ENCODE data around the gene LCE2D.
"Not testable (repeated sequence)": the region's sequence is repeated elsewhere in the genome, so short reads cannot be mapped to it uniquely, and the experiment has no call there.

LCE2D gene

DNA sequence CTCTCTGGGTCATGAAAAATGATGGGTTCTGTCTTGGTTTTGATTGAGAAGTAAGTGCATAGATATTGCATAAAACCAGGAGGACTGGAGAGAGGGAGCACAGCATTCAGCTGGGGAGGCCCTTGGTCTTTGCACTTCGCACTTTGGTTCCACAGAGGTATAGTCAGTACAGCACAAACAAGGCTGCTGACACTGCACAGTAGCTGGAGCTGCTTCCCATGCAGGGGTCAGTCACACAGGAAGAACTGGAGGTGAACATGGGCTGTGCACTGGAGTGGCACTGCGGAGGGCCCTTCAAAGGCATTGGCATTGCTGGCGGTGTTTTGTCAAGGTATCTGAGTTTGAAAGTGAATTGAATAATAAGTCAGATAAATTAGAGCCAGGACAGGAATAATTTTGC is 4.5 kb upstream of the LCE2D start:
- TF ChIP-seq, protein P1, sequence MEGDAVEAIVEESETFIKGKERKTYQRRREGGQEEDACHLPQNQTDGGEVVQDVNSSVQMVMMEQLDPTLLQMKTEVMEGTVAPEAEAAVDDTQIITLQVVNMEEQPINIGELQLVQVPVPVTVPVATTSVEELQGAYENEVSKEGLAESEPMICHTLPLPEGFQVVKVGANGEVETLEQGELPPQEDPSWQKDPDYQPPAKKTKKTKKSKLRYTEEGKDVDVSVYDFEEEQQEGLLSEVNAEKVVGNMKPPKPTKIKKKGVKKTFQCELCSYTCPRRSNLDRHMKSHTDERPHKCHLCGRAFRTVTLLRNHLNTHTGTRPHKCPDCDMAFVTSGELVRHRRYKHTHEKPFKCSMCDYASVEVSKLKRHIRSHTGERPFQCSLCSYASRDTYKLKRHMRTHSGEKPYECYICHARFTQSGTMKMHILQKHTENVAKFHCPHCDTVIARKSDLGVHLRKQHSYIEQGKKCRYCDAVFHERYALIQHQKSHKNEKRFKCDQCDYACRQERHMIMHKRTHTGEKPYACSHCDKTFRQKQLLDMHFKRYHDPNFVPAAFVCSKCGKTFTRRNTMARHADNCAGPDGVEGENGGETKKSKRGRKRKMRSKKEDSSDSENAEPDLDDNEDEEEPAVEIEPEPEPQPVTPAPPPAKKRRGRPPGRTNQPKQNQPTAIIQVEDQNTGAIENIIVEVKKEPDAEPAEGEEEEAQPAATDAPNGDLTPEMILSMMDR (IDR thresholded peaks at IDR 0.05): no peak
- TF ChIP-seq ZFX (IDR thresholded peaks at IDR 0.05; ENCODE audit: borderline replicate concordance): no peak
- no peak overlapping the region for H3K27ac ChIP-seq

DNA sequence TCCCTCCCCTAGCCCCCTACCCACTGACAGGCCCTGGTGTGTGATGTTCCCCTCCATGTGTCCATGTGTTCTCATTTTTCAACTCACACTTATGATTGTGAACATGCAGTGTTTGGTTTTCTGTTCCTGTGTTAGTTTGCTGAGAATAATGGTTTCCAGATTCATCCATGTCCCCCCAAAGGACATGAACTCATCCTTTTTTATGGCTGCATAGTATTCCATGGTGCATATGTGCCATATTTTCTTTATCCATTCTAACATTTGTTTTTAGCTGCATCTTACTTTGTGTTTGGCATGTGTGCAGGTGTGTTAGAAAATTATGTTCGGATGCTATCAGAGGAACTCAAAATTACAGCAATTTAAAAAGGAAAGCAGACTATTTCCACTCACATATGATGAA is 3.0 kb downstream of the LCE2D start:
- not testable (repeated sequence) for H3K27ac ChIP-seq

DNA sequence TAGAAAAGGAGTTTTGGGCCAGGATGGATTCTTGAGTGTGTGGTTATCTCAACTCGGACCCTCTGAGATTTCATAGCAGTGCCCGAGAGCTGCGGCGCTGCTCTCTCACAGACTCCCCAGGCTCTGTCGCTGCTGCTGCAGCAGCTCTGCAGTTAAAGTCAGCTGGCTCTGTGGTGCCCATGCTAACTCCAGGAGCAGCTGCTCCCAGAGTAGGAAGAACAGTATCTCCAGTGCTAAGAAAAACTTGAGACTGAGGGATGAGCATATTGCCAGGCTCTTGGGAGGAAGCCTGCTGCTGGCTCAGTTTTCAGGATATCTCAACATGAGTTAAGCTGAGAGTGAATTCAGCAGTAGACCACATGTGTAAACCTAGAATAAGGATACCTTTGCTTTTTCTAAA is 4.5 kb downstream of the LCE2D start:
- no peak for TF ChIP-seq ZFX (IDR thresholded peaks at IDR 0.05; ENCODE audit: borderline replicate concordance)
- TF ChIP-seq, protein P1 (IDR thresholded peaks at IDR 0.05): no peak
- no peak overlapping the region for H3K27ac ChIP-seq

DNA sequence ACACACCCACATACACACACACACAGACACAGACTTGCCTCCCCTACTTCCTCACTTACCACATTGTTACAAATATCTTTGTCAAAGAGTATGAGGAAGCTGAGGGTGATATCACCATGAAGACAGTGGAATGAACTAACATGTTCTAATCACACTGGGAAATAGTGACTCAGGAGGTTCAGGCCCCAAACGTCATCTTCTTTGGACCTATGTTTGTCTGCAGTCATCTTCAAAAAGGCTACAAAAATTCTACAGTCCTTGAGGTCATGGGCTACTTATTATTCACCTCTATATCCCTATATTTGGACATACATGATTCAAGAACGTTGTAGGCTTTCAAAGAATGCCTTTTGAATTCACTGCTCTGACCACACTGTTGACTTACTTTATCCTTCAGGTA is 9.8 kb downstream of the LCE2D start:
- TF ChIP-seq ZFX (IDR thresholded peaks at IDR 0.05; ENCODE audit: borderline replicate concordance): no peak
- TF ChIP-seq, protein P1 (IDR thresholded peaks at IDR 0.05): no peak
- no peak overlapping the region for H3K27ac ChIP-seq

DNA sequence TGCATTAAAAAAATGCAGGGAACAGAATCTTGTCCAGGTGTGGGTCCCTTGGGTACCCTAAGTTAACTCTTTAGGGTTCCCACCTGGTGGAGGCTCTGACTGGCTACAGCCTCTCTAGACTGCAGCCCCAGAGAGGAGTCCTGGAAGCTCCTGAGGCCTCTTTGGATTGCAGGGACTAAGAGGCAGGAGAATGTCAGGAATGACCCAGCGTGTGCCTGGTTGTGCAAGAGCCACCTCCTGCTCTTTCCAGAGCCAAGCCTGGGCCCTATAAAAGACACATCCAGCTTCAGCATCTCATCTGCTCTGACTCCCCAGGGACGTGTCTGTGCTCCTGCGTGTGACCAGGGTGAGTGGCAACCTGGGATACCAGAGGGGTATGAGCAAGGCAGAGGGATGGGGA is 11.8 kb downstream of the LCE2D start, which contains the start of gene LCE2C:
Gene LCE2C, plus strand, starts transcription at position 297 of the 400 bp plus-strand sequence. CDS start 737 bp downstream, outside the sequence.
- H3K27ac ChIP-seq: not testable (repeated sequence)

DNA sequence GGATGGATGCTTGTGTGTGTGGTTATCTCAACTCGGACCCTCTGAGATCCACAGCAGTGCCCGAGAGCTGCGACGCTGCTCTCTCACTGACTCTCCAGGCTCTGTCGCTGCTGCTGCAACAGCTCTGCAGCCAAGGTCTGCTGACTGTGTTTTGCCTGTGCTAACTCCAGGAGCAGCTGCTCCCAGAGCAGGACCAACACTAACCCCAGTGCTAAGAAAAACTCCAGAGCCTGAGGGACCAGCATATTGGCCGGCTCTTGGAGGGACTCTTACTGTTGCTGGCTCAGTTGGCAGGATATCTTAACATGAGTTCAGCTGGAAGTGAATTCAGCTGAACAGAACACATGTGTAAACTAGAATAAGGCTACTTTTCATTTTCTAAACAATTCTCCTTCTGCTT is 16.3 kb downstream of the LCE2D start:
- TF ChIP-seq ZFX (IDR thresholded peaks at IDR 0.05; ENCODE audit: borderline replicate concordance): no peak
- TF ChIP-seq, protein P1 (IDR thresholded peaks at IDR 0.05): no peak
- H3K27ac ChIP-seq: no peak overlapping the region

DNA sequence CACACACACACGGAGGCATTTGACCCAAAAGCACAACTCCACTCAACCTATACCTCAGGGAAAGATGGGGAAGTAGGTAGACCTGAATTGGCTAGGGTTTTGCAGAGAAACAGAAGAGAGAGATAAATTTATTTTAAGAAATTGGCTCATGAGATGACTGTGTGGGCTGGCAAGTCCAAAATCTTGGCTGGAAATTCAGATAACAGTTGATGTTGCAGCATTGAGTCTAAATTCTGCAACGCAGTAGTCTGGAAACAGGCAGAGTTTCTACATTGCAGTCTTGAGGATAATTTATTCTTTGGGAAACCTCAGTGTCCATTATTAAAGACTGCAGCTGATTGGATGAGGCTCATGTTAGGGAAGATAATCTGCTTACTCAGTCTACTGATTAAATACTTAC is 18.4 kb downstream of the LCE2D start:
- TF ChIP-seq ZFX (IDR thresholded peaks at IDR 0.05; ENCODE audit: borderline replicate concordance): no peak
- TF ChIP-seq, protein P1 (IDR thresholded peaks at IDR 0.05): no peak
- no peak overlapping the region for H3K27ac ChIP-seq

DNA sequence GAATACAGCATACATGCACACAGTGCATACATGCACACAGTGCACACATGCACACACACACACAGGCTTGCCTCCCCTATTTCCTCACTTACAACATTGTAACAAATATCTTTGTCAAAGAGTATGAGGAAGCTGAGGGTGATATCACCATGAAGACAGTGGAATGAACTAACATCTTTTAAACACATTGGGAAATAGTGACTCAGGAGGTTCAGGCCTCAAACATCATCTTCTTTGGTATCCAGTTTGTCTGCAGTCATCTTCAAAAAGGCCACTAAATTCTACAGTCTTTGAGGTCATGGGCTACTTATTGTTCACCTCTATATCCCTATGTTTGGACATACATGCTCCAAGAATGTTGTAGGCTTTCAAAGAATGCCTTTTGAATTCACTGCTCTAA is 20.7 kb downstream of the LCE2D start:
- no peak for TF ChIP-seq ZFX (IDR thresholded peaks at IDR 0.05; ENCODE audit: borderline replicate concordance)
- TF ChIP-seq, protein P1 (IDR thresholded peaks at IDR 0.05): no peak
- H3K27ac ChIP-seq: no peak overlapping the region

DNA sequence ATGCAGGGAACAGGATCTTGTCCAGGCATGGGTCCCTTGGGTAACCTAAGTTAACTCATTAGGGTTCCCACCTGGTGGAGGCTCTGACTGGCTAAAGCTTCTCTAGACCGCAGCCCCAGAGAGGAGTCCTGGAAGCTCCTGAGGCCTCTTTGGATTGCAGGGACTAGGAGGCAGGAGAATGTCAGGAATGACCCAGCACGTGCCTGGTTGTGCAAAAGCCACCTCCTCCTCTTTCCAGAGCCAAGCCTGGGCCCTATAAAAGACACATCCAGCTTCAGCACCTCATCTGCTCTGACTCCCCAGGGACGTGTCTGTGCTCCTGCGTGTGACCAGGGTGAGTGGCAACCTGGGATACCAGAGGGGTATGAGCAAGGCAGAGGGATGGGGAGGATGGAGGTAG is 22.6 kb downstream of the LCE2D start, which contains the start of gene LCE2B:
Gene LCE2B, plus strand, starts transcription at position 301 of the 400 bp plus-strand sequence. CDS start 721 bp downstream, outside the sequence.
- H3K27ac ChIP-seq: not testable (repeated sequence)
